Stimulated activated CD8-positive, alpha-beta memory T cell treated with anti-CD3 and anti-CD28 coated beads, Interleukin-15, amount 100 ng/mL, for 4 hours (primary cell): Measurements from ENCODE around the gene ZMYND11.
"Not testable (repeated sequence)": the region's sequence is repeated elsewhere in the genome, so short reads cannot be mapped to it uniquely, and the experiment has no call there.

Experiments used
- DNase-seq, 2 donors: peaks; one replicate each; pipeline ENCODE4 v3.0.0-alpha.2; 2020; ENCODE audit warnings: low read depth in 2 of 2

ZMYND11 gene

GRCh38 chr10:282294-283139 lies 147.3 kb downstream of the ZMYND11 start:
- DNase-seq: no peak

GRCh38 chr10:283140-283479 lies 147.9 kb downstream of the ZMYND11 start:
- DNase-seq: no peak

- no peak for DNase-seq
These were observed 148.7 kb downstream of the ZMYND11 start for GRCh38 chr10:283916-284356.

- no peak for DNase-seq
These were observed 150.0 kb downstream of the ZMYND11 start for GRCh38 chr10:285216-285615.

GRCh38 chr10:287026-287709 lies 151.9 kb downstream of the ZMYND11 start:
- no peak for DNase-seq

GRCh38 chr10:287814-288213 lies 152.6 kb downstream of the ZMYND11 start:
- DNase-seq: no peak

- DNase-seq: no peak
These were observed 153.3 kb downstream of the ZMYND11 start for GRCh38 chr10:288316-289200.

- DNase-seq: no peak
These were observed 154.3 kb downstream of the ZMYND11 start for GRCh38 chr10:289581-289980.

- no peak for DNase-seq
These were observed 154.9 kb downstream of the ZMYND11 start for GRCh38 chr10:290026-290725.

- no peak for DNase-seq
These were observed 158.4 kb downstream of the ZMYND11 start for GRCh38 chr10:293636-294035.

GRCh38 chr10:297567-297966 lies 162.3 kb downstream of the ZMYND11 start:
- no peak for DNase-seq

- DNase-seq: no peak
These were observed 162.8 kb downstream of the ZMYND11 start for GRCh38 chr10:298033-298432.

- no peak for DNase-seq
These were observed 164.3 kb downstream of the ZMYND11 start for GRCh38 chr10:299512-299911.

GRCh38 chr10:299969-300368 lies 164.7 kb downstream of the ZMYND11 start:
- no peak for DNase-seq

GRCh38 chr10:300580-300979 lies 165.3 kb downstream of the ZMYND11 start:
- not testable (repeated sequence) for DNase-seq

- no peak for DNase-seq
These were observed 166.3 kb downstream of the ZMYND11 start for GRCh38 chr10:301536-301935.
